ENCODE measurements around the gene PGGT1B.

- no peak for TF ChIP-seq EGR1 (IDR thresholded peaks at IDR 0.05)
- no peak for TF ChIP-seq REST (IDR thresholded peaks at IDR 0.05; ENCODE audit: low read depth)
- no peak for TF ChIP-seq TEAD4 (IDR thresholded peaks at IDR 0.05)
- TF ChIP-seq EP300 (IDR thresholded peaks at IDR 0.05; ENCODE audit: borderline replicate concordance) = no peak
- TF ChIP-seq CREB1 (IDR thresholded peaks at IDR 0.05; ENCODE audit: low read depth) = no peak
- TF ChIP-seq CEBPB (IDR thresholded peaks at IDR 0.05) = no peak
- no peak for TF ChIP-seq USF1 (IDR thresholded peaks at IDR 0.05)
- TF ChIP-seq RAD21 (IDR thresholded peaks at IDR 0.05; ENCODE audit: low read depth) = no peak
Measured at GRCh38 chr5:115231598-115231997, 31.1 kb downstream of the PGGT1B start.

Data from Ishikawa (cell line).